Activated CD8-positive, alpha-beta memory T cell treated with anti-CD3 and anti-CD28 coated beads for 4 hours (primary cell): ENCODE data around the gene PXT1.
"Not testable (repeated sequence)": the region's sequence is repeated elsewhere in the genome, so short reads cannot be mapped to it uniquely, and the experiment has no call there.

Experiments used
- DNase-seq, 2 donors: peaks; one replicate each; pipeline ENCODE4 v3.0.0-alpha.2; 2020; ENCODE audit warnings: low read depth in 2 of 2

PXT1 gene

DNA sequence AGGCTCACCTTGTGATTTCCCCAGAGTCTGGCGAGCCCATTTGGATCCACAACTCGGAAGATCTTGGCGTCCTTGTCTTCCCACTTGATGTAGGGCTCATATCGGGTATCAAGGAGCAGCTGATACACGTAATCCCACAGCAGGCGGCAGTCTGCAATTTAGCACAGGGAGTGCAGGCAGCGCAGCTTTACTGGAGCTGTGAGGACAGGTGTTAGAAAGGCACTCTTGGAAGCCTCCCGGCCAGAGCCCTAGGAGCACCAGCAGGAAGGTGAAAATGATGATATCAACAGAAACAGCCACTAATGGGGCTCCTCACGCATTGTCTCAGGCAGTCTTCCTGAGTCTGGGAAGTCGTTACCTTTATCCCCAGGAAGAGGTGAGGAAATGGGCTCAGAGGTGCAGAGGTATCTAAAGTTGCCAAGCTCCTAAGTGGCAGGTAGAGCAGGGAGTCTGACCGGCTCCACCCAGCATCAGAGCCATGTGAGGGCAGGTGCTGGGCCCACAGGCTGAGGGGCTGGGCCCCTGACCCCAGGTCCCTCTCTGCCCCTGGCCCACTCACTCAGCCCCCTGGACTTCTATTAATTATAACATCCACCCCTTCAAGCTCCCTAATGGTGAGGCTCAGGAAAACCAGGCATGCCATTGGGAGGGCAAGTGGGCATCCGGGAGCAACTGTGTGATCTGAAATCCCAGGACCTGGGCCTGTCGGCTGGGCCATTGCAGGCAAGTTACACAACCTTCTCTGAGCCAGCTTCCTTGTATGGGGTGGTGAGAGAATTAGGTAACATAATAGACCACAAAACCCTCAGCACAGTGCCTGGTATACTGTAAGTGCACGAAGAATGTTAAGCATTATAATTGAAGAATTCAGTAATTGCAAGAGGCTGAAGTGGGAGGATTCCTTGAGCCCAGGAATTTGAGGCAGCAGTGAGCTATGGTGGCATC lies 73.5 kb downstream of the PXT1 start:
- no peak for DNase-seq

DNA sequence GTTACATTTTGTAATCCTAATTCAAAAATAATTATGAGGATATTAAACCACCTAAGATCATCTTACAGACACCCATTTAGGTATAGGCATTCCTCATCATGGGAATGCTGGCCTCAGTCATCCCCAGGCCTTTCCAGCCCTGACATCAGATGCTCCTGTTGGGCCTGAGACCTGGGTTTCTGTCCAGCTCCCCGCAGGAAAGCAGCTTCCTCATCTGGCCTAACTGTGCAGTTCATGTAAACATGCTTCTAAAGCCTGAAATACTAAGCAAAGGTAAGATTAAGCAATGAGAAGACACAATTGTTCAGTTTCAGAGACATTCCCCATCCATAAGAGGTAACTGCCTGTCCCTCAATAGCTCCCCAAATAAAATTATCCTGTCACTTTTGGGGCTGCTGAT lies 74.2 kb downstream of the PXT1 start:
- DNase-seq, result no peak

DNA sequence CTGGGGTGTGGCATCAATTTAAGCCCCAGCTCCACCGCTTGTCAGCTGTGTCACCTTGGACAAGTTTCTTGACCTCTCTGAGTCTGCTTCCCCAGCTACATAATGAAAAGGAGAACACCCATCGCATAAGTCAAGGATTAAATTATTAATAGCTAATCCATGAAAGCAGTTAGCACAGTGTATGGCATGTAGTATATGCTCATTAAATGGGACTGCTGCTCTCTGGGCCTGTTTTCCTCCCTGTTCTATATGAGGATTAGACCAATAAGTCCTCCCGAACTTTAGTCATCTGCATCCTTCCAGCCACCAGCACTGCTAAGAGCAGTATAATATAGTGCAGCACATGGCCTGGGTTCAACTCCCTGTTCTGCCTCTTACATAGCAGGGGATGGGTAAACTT lies 74.9 kb downstream of the PXT1 start:
- DNase-seq, result no peak

DNA sequence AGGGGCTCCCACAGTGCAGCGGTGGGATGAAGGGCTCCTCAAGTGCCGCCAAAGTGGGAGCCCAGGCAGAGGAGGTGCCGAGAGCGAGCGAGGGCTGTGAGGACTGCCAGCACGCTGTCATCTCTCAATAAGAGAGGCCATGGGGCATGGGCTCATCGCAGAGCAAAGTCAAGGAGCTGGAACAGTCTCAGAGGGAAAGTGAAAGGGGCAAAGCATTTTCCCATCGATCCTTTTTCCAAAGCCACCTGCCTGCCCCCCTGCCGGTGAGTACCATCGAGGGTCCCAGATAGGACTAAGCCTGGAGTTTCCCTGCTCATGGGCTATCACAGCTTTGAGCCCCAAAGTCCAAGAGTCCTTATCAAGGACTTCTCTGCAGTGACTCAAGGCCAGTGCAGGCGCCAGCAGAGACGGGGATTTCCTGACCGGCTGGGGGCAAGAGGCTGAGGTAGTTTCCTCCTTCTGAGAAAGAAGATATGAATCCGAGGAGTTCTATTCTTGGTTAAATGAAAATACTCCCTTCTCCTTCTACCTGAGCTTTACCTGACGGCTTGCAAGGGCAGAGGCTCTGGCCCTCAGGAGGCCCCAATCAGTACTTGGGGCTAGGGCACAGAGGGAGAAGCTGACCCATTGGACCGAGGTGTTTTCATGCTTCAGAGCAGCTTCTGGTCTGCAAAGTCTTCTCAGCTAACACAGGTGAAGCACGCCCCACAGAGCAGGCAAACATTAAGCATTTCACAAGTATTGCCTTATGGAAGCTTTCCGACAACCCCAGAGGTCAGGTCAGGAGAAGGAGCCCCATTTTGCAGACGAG lies 77.8 kb downstream of the PXT1 start:
- no peak for DNase-seq

DNA sequence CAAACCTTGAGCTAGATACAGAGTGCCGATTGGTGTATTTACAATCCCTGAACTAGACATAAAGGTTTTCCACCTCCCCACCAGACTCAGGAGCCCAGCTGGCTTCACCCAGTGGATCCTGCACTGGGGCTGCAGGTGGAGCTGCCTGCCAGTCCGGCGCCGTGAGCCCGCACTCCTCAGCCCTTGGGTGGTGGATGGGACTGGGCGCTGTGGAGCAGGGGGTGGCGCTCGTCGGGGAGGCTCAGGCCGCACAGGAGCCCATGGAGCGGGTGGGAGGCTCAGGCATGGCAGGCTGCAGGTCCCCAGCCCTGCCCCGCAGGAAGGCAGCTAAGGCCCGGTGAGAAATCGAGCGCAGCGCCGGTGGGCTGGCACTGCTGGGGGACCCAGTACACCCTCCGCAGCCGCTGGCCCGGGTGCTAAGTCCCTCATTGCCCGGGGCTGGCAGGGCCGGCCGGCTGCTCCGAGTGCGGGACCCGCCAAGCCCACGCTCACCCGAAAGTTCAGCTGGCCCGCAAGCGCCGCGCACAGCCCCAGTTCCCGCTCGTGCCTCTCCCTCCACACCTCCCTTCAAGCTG lies 78.5 kb downstream of the PXT1 start:
- DNase-seq, result not testable (repeated sequence)

DNA sequence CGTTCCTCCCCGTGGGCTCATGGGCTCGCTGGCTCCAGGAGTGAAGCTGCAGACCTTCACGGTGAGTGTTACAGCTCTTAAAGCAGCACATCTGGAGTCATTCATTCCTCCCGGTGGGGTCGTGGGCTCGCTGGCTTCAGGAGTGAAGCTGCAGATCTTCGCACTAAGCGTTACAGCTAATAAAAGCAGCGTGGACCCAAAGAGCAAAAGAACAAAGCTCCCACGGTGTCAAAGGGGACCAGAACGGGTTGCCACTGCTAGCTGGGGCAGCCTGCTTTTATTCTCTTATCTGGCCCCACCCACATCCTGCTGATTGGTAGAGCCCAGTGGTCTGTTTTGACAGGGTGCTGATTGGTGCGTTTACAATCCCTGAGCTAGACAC lies 79.3 kb downstream of the PXT1 start:
- DNase-seq, result not testable (repeated sequence)

DNA sequence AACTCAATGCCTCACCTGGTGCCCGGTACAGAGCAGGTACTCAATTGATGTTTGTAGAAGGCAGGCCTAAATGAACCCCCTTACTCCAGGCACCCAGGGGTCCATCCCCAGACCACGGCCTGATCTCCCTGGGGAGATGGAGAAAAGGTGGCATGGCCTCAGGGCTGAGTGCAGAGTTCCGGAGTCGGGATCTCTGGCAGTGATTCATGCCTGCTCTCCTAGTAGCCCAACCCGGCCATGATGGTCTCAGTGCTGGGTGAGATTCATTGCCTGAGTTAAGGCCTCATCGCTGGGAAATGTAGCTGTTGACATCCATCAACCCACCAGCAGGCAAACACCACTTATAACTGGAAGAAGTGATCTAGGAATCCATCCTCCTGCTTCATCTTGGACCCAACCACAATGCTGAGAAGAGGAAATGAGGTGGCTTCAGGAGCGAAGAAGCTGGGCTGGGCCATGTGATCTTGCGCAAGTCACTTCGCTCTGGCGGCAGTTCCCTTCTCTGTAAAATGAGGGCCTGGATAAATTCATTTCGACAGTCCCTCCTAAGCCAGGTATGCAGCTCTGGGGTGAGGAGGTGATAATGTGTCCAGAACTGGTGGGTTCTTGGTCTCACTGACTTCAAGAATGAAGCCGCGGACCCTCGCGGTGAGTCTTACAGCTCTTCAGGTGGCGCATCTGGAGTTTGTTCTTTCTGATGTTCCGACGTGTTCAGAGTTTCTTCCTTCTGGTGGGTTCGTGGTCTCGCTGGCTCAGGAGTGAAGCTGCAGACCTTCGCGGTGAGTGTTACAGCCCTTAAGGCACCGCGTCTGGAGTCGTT lies 79.9 kb downstream of the PXT1 start:
- DNase-seq, result no peak

DNA sequence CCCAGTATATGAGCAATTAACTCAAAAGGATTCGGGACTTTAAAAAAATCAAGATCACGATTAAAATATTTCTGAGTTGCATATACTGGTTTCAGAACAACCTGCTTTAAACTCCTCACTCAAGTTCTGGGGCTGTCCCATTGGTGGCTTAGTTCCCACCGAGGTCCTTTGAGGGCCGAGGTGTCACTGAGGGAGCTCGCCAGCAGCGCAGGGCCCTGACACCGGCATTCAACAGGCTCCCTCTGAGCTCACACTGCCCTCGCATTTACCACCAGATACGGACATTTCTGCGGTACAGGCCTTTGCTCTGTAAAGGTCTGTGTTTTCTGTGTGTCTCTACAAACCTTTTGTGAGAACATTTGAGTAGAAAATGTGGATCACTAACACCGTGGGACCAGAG lies 81.6 kb downstream of the PXT1 start:
- DNase-seq, result no peak

DNA sequence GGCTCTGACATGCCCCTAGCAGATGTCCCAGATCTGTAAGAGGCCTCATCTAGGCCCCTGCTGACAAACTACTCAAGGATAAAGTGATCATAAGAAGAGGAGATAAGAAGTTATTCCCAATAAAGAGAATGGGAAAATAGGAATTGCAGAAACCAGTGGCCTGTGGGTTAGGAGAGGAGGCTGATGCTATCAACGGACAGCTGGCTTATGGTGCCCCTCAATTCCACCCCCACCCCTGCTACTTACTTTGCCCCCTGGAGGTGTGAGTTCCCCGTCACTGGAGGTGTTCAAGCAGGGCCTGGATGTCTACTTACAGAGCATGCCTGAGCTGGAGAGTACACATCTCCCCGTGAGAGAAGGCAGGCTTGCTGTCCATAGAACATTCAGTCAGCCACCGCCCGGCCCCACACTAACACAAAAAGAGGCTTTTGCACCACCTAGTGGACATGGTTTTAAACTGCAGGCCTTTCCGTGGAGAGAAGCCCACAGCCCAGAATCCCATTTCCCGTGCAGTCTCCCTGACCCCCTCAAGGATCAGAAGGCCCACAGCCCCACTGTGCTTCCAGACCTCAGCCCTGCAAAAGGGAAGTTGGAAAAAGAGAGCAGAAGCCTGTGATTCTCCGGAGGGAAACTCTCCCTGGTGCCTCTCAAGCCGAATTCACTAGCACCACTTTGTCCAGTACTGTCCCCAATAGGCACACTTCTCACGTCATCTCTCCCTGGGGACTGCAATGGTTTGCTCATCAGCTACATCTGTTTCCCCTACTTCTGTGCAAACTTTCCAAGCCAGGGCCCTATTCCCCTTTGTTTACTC lies 82.2 kb downstream of the PXT1 start:
- peak; percentile 28 to 46 for DNase-seq

DNA sequence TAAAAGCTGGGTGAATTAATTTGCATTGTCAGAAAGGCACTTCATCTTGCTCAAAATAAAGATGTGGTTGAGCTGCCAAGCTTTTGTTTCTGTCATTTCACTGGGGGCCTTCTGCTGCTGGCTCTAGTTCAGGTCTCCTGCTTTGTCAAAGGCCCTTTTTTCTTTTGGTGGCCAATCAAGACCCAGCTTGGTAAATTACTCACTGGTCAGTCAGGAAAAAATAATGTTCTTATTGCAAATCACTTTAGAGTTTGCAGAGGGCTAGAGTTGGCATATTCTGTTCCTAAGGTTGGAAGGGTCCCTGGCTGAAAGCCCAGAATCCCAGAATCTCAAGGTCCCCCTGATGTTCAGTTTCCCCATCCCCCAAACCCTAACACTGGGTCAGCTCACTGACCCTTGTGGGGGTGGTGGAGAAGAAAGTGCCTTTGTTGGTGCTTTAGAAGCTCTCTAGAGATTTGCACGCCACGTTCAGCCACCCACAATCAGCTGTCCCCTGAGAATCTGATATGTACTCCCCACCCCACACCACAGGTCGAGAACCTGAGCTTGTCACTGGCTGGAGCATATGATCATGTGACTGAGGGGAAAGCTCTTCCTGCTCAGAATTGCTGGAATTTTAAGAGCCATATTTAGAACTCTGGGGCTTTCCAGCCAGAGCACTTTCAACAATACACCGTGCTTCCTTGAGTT lies 84.3 kb downstream of the PXT1 start:
- DNase-seq, result no peak

DNA sequence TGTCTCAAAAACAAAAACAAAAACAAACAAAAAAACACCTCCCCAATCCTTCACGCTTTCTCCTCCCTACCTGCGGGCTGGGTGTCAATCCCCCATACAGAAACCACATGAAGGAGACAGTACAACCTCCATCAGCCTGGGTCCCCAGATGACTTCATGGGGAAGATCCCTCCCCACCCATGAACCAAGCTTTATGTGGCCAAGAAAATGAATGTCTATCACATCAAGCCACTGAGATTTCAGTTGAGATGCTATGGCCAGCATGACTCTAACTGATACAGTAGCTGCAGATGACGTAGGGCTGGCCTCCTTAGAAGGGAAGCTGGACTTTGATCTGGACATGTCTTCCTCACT lies 84.8 kb downstream of the PXT1 start:
- DNase-seq, result no peak

DNA sequence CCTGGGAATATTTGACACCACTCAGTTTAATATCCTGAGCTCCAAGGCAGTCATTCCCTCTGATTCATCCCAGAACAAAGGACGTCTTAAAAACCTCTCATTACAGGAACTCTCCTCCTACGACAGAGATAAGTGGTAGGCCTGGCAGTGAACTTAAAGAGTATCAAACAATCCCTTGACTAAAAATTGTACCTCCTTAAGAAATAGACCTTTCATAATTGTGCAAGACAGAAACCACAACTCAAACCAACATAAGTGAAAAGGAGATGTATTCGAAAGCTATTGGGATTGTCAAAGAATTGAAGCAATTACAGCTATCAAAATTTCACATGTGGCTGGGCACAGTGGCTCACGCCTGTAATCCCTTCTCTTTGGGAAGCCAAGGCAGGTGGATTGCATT lies 86.8 kb downstream of the PXT1 start:
- no peak for DNase-seq

DNA sequence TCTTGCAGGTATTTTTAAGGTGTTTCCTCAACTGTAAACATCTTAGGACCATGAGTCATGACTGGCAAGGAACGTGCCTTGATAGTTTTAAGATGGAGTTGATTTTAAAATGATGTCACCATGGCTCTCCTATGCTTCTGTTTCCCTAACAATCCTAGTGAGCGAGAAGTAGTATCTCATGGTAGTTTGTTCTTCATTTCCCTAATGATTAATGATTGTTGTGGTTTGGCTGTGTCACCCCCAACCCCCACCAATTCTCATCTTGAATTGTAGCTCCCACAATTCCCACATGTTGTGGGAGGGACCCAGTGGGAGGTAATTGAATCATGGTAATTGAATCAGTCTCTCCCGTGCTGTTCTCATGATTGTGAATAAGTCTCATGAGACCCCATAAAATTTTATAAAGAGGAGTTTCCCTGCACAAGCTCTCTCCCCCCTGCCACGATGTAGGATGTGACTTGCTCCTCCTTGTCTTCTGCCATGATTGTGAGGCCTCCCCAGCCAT lies 89.2 kb downstream of the PXT1 start:
- DNase-seq, result no peak

DNA sequence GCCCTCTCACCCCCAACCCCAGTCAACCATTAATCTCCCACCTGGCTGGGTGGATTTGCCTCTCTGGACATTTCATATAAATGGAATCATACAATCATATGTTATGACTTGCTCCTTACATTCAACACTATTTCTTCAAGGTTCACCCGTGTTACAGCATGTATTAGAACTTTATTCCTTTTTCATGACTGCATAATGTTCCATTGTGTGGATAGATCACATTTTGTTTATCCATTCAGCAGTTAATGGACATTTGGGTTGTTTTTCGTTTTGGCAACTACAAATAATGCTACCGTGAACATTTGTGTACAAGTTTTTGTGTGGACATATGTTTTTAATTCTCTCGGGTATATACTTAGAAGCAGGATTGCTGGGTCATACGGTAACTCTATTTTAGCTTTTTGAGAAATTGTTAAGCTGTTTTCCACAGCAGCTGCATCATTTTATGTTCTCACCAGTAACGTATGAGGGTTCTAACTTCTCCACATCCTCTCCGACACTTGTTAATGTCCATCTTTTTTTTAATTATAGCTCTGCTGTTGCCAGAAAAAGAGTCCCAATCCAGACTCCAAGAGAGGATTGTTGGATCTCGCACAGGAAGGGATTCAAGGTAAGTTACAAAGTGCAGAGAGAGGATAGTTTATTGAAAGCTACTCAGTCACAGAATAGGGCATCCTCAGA lies 90.0 kb downstream of the PXT1 start:
- no peak for DNase-seq

DNA sequence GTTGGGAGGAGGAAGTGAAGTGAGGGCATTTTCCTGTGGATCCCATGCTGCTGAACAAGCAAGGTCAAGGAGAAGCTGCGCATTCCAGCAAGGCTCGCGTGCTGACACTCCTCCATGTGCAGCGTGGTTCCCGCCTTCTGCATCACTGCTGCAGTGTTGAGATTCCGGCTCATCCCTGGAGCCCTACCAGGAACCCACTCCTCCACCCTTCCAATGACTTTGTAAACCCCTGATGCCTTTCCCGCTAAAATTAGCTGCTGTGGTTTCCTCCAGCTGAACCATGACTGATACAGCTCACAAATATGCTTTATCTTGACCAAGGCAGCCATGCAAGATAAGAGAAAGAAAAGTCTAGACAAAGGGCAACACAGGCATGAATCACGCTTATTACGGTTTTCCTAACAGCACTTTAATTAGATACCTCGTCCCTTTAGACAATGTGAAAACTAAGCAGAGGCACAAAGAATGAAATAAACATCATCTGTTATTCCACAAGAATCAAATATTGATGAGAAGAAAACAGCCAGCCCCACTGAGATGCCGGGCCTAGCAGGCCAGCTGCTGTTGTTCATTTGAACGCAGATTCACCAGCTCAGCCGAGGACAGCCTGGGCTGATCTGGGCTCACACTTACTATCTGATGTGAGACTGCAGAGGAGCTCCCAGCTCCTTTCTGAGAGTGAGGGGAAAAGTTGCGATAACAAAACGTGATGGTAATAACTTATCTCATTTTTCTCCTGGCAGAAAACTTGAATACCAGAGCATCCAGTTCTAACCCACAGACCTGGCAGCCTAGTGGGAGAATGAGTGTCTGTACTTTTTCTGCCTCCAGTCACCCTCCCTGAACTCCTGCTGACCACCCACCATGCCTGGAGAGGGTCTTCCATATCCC lies 91.7 kb downstream of the PXT1 start:
- DNase-seq, result no peak

DNA sequence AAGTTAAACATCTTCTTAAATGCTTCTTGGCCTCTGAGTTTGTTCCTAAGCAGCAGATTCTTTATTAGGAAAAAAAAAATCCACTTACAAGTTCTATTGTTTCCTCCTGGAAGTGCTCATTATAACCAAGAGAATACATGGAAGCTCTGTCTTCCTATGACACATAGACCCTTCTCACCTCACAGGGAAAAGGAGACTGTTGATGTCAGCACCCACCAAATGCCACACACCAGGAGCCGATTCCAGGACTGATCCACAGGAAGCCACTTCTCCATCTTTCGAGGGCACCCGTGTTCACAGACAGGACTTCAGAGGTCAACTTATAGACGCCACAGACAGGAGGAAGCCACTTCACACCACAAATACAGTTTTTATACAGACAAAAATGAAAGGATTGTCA lies 92.6 kb downstream of the PXT1 start:
- no peak for DNase-seq

DNA sequence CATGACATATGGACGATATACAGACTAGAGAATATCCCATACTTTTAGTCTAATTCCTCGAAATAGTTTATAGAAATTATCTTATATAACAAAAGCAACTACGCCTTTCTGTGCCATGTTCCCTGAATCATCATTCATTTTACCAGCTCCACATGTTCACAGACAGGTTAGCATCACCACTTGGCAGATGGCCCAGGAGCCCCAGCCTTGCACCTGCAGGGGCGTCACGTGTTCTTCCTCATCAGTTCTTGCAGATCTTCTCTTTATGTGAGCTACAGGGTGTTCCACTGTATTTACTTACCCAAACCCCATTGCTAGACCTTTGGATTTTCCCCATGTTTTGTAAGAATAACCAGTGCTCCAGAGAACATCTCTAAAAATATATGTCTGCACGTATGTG lies 93.4 kb downstream of the PXT1 start:
- DNase-seq, result no peak

DNA sequence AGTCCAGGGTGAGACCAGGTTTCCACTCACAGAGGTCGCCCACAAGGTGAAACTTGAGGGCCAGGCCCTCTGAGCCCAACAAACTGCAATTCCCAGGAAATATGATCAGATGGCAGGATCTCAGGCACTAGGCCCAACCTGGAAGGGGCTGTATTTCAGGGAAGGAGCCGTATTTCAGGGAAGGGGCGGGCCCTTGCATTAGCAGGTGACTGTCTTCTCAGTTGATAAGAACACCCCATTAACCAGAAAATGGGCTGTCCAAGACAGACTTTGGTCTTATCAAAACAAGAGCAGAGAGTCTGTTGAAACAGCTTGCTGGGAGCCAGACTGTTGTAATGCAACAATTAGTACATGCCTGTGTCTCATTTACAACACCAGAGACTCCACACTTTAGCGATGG lies 95.0 kb downstream of the PXT1 start:
- DNase-seq, result no peak
